HG02970 (cell line): Measurements from ENCODE around the gene TMEM88.

ENCODE experiments used
- ATAC-seq: cut with Tn5 transposase; IDR thresholded peaks from one replicate; pipeline ENCODE4 v1.9.1; 2021; ENCODE audit warnings: mild to moderate bottlenecking, moderate library complexity, moderate number of reproducible peaks; ENCODE audit not compliant: unreplicated experiment, low FRiP score

The TMEM88 gene

DNA sequence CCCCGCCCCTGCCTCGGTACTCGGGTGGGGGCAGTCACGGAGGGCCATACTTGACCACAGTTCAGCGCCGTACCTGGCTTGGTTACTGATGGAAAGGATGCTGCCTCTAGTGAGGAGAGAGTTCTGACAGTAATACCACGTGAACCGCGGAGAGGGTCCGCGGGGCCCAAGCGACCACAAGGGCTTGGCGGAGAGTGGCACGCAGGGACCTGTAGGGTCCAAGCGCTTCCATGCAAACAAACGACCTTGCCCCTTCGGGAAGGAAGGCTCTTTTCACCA is 11.7 kb upstream of the TMEM88 start:
- no peak for ATAC-seq

DNA sequence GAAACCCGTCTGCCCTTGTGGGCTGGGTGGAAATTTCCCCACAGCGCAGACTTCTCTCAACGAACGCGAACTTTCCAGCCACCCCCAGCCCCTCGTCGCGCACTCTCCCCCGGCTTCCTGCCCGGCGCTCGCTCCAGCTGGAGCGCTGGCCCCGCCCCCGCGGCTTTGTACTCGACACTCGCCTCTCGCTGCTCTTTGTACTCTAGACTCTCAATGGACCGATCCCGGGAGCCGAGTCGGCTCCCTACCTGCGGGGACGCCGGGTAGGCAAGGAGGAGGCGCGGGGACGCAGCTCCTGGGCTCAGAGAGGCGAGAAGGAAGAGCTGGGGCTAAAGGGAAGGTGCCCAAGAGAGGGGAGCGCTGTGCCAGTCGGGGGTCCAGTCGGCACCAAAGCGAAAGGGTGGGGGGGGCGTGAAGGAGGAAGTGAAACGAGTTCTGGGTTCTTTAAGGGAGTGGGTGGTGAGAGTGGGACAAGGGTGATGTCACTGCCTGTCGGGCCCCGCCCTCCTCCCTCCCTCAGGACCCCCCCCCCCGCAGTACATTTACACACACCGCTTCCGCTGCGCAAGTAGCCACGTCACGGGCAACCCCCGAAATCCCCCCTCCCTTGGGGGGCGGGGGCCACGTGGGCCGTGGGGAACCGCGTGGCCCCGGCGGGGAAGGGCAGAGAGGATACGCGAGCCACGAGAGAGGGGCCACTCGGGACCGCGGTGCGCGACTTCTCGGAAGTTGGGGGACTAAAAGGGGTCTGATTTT is 11.2 kb upstream of the TMEM88 start:
- peak; percentile 28 for ATAC-seq

DNA sequence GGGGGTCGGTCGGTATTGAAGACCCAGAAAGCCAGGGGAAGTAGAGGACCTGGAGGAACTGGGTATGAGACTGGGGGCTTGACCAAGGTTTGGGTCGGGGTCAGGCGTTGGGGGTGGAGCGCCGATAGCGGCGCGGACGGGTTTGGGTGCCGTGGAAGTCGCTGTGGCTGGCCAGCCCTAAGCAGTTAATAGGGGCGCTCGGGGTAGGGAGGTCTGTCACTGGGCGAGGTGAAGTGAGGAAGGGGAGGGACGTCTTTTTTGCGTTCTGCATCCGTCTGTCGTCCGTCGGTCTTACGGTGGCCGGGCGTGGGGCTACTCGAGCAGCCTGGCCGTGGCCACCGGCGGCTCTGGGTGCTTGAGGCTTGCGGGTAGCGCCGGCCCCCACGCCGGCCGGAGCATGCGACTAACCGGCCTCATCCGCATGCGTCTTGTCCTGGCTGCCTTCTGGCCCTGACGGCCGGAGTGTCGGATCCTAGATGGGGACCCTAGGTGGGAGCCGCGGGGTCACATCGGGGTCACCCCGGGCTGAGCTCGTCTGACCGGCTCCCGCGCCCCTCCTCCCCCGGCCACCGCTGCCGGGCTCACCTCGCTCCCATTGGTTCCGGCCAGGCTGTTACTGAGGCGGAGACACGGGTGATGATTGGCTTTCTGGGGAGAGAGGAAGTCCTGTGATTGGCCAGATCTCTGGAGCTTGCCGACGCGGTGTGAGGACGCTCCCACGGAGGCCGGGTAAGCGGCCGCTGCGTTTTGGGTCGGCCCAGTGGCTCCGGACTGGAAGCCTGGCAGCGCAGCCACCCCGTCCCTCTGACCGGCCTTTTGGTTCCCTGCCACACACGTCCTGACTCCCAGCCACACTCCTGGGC is 10.3 kb upstream of the TMEM88 start:
- ATAC-seq, result peak; percentile 36

DNA sequence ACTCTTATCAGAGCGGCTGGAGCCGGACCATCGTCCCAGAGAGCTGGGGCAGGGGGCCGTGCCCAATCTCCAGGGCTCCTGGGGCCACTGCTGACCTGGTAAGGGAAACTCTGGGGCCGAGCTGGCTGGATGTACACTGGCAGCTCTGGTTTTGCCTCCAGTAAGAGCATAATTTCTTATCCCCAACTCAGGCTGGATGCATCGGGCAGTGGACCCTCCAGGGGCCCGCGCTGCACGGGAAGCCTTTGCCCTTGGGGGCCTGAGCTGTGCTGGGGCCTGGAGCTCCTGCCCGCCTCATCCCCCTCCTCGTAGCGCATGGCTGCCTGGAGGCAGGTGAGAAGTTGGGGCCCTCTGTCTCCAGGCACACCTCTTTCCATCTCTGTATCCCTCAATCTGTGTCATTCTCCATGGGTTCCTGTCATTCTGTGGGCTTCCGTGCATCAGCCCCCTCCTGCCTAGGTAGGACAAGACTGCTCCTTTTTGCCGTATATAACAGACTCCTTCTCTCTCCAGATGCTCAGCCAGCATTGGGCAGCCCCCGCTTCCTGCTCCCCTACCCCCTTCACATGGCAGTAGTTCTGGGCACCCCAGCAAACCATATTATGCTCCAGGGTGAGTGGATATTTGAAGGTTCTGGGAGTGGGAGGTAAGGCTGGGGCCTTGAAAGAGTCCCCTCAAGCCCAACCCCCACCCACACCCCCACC is 9.4 kb upstream of the TMEM88 start:
- no peak for ATAC-seq

- no peak for ATAC-seq
These were observed 8.7 kb upstream of the TMEM88 start for GRCh38 chr17:7846063-7846735.

GRCh38 chr17:7846765-7847661 is 7.9 kb upstream of the TMEM88 start:
- ATAC-seq, result no peak

GRCh38 chr17:7848131-7848579 is 6.7 kb upstream of the TMEM88 start:
- ATAC-seq, result no peak

- no peak for ATAC-seq
These were observed 6.1 kb upstream of the TMEM88 start for GRCh38 chr17:7848739-7849129.

DNA sequence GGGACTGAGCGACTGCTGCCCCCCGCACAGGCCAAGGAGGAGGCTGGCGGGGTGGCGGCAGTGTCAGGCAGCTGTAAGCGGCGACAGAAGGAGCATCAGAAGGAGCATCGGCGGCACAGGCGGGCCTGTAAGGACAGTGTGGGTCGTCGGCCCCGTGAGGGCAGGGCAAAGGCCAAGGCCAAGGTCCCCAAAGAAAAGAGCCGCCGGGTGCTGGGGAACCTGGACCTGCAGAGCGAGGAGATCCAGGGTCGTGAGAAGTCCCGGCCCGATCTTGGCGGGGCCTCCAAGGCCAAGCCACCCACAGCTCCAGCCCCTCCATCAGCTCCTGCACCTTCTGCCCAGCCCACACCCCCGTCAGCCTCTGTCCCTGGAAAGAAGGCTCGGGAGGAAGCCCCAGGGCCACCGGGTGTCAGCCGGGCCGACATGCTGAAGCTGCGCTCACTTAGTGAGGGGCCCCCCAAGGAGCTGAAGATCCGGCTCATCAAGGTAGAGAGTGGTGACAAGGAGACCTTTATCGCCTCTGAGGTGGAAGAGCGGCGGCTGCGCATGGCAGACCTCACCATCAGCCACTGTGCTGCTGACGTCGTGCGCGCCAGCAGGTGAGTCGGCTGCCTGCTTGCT is 5.6 kb upstream of the TMEM88 start:
- no peak for ATAC-seq

DNA sequence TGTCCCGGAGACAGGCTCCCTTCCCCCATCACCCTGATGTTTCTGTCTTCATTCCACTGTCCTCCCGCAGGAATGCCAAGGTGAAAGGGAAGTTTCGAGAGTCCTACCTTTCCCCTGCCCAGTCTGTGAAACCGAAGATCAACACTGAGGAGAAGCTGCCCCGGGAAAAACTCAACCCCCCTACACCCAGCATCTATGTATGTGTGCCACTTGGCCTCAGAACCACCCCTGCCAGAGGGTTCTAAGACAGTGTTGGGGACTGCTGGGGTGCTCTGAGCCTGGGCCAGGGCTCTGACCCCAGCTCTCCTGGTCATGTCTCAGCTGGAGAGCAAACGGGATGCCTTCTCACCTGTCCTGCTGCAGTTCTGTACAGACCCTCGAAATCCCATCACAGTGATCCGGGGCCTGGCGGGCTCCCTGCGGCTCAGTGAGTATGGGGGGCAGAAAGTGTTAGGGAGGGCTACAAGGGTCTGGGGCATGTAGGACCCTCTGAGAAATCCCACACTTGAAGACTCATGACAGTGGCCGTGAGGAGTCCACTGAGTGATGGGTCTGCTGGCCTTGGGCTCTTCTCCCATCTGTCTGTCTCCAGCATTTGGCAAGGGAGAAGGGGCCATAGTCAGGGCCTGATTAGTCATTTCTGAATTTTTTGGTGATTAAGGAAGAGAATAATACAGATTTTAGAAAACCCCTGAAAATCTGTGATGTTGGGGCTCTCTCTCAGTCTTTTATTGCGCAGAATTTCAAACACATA is 4.9 kb upstream of the TMEM88 start:
- no peak for ATAC-seq

DNA sequence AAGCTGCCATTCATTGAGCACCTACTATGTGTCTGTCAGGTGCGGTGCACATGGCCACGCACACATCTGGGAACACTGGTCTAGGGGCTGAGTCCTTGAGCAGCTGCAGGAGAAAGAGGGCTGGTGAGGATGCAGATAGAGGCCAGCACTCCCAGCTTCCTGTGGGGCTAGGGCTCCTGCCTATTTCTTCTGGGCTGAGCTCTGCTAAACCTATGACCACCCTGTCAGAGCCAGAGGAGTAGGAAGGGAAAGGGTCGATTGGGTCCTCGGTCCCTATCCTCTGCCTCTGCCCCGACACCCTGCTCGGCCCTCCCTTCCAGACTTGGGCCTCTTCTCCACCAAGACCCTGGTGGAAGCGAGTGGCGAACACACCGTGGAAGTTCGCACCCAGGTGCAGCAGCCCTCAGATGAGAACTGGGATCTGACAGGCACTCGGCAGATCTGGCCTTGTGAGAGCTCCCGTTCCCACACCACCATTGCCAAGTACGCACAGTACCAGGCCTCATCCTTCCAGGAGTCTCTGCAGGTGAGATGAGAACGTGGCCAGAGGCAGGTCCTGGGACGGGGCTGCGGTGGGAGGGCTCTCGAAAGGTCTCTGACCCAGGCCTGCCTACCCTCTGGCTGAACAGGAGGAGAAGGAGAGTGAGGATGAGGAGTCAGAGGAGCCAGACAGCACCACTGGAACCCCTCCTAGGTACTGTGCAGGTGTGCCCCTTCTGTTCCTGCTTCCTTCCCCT is 4.0 kb upstream of the TMEM88 start:
- no peak for ATAC-seq

DNA sequence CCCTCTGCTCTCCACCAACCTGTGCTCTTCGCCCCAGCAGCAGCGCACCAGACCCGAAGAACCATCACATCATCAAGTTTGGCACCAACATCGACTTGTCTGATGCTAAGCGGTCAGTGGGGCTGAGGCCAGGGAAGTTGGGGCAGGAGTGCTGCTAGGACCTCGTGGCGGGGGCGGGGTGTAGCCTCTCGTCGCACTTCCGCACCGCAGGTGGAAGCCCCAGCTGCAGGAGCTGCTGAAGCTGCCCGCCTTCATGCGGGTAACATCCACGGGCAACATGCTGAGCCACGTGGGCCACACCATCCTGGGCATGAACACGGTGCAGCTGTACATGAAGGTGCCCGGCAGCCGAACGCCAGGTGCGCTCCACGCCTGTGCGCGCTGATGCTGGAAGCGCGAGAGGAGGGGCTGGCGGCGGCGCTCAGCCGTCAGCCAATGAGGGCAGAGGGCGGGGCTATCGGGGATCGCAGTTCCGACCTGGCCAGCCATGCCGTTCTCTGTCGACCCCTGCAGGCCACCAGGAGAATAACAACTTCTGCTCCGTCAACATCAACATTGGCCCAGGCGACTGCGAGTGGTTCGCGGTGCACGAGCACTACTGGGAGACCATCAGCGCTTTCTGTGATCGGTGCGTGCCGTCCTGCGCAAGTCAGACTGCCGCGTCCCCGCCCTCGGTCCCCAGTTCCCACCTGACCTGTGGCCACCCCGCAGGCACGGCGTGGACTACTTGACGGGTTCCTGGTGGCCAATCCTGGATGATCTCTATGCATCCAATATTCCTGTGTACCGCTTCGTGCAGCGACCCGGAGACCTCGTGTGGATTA is 3.2 kb upstream of the TMEM88 start:
- peak; percentile 58 for ATAC-seq

DNA sequence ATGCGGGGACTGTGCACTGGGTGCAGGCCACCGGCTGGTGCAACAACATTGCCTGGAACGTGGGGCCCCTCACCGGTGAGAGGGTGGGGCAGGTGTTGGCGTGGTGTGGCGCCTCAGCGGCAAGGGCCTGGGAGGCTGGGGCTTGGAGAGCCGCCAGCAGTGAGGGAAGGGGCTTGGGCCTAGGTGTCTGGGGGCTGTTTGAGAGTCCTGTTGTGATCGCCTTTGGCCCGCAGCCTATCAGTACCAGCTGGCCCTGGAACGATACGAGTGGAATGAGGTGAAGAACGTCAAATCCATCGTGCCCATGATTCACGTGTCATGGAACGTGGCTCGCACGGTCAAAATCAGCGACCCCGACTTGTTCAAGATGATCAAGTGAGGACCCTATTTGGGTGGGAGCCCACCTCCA is 2.6 kb upstream of the TMEM88 start:
- no peak for ATAC-seq

GRCh38 chr17:7852919-7853690 is 1.8 kb upstream of the TMEM88 start:
- no peak for ATAC-seq

DNA sequence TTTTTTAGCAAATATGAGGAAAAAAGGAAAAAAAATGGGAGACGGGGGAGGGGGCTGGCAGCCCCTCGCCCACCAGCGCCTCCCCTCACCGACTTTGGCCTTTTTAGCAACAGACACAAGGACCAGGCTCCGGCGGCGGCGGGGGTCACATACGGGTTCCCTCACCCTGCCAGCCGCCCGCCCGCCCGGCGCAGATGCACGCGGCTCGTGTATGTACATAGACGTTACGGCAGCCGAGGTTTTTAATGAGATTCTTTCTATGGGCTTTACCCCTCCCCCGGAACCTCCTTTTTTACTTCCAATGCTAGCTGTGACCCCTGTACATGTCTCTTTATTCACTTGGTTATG is 1.2 kb upstream of the TMEM88 start:
- ATAC-seq, result no peak

- no peak for ATAC-seq
These were observed 638 bp upstream of the TMEM88 start for GRCh38 chr17:7854078-7854777.
